ENCODE results near the gene EPHA2.
A peak's percentile ranks its signal among the peaks of the same experiment; 100 is the strongest.
"Not testable (repeated sequence)": the region's sequence is repeated elsewhere in the genome, so short reads cannot be mapped to it uniquely, and the experiment has no call there.

The EPHA2 gene

GRCh38 chr1:16119504-16119903 lies 36.4 kb downstream of the EPHA2 start:
- no peak for DNase-seq (ENCODE audit: low spot score)

GRCh38 chr1:16118706-16119105 lies 37.2 kb downstream of the EPHA2 start:
- DNase-seq (ENCODE audit: low spot score): no peak

- no peak for DNase-seq (ENCODE audit: low spot score)
Observed at GRCh38 chr1:16117936-16118335, 37.9 kb downstream of the EPHA2 start.

GRCh38 chr1:16117369-16117768 lies 38.5 kb downstream of the EPHA2 start:
- DNase-seq (ENCODE audit: low spot score): peak; percentile 50

- DNase-seq (ENCODE audit: low spot score): no peak
Observed at GRCh38 chr1:16116625-16117024, 39.2 kb downstream of the EPHA2 start.

GRCh38 chr1:16116002-16116401 lies 39.9 kb downstream of the EPHA2 start:
- DNase-seq (ENCODE audit: low spot score): no peak

- DNase-seq (ENCODE audit: low spot score): no peak
Observed at GRCh38 chr1:16115468-16115983, 40.3 kb downstream of the EPHA2 start.

GRCh38 chr1:16114527-16115467 lies 41.1 kb downstream of the EPHA2 start:
- no peak for DNase-seq (ENCODE audit: low spot score)

GRCh38 chr1:16112596-16113555 lies 43.0 kb downstream of the EPHA2 start:
- DNase-seq (ENCODE audit: low spot score): peak; percentile 31

- peak; percentile 78 for DNase-seq (ENCODE audit: low spot score)
Observed at GRCh38 chr1:16111771-16112595, 43.9 kb downstream of the EPHA2 start.

GRCh38 chr1:16110884-16111283 lies 45.0 kb downstream of the EPHA2 start:
- no peak for DNase-seq (ENCODE audit: low spot score)

GRCh38 chr1:16110456-16110855 lies 45.4 kb downstream of the EPHA2 start:
- DNase-seq (ENCODE audit: low spot score): no peak

GRCh38 chr1:16109571-16109970 lies 46.3 kb downstream of the EPHA2 start:
- no peak for DNase-seq (ENCODE audit: low spot score)

GRCh38 chr1:16107039-16107438 lies 48.8 kb downstream of the EPHA2 start:
- DNase-seq (ENCODE audit: low spot score): not testable (repeated sequence)

- peak; percentile 41 for DNase-seq (ENCODE audit: low spot score)
Observed at GRCh38 chr1:16101623-16102022, 54.2 kb downstream of the EPHA2 start.

GRCh38 chr1:16099412-16099811 lies 56.5 kb downstream of the EPHA2 start:
- DNase-seq (ENCODE audit: low spot score): no peak

GRCh38 chr1:16095447-16095846 lies 60.4 kb downstream of the EPHA2 start:
- no peak for DNase-seq (ENCODE audit: low spot score)

GRCh38 chr1:16094453-16095158 lies 61.3 kb downstream of the EPHA2 start:
- no peak for DNase-seq (ENCODE audit: low spot score)

GRCh38 chr1:16093611-16094010 lies 62.3 kb downstream of the EPHA2 start:
- no peak for DNase-seq (ENCODE audit: low spot score)

GRCh38 chr1:16092923-16093511 lies 62.9 kb downstream of the EPHA2 start:
- no peak for DNase-seq (ENCODE audit: low spot score)

All from AG08395 (cell line).